AG20443 (cell line): Measurements from ENCODE around the gene RTN4IP1.

ENCODE experiments used
- DNase-seq: peaks from one replicate; pipeline ENCODE4 v3.0.0; 2012; ENCODE audit warnings: low spot score, mixed read lengths

Gene RTN4IP1

DNA sequence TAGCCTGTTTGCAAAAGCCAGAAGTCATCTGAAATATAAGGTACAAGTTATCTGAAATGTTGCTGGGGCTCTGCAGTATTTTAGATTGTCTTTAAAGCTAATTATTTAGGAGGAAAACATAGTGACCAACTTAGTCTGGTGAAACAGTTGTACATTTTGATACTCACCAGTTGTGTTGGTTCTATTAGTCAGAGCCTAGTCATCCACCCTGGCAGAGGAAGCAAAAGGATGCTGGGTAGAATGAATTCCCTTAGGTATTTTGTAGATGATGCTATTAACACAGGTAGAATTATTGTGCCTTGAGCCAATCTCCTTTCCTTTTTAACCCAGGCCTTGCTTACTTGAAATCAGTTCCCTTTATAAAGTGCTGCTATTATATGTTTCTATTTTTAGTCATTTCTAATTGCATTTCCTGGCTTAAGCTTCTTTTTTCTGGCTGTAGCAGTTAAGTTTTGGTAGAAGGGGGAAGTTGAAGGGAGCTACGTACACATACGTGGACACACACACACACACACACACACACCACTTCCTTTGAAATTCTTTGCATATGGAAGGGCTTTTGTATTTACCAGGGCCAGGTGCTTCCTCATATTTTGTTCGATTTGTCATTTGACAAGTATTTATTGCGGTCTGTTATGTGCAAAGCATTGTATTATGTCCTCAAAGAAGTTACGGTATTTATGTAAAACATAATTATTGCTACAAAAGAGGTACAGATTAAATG, 82.4 kb downstream of the RTN4IP1 start:
- DNase-seq: peak; percentile 67

DNA sequence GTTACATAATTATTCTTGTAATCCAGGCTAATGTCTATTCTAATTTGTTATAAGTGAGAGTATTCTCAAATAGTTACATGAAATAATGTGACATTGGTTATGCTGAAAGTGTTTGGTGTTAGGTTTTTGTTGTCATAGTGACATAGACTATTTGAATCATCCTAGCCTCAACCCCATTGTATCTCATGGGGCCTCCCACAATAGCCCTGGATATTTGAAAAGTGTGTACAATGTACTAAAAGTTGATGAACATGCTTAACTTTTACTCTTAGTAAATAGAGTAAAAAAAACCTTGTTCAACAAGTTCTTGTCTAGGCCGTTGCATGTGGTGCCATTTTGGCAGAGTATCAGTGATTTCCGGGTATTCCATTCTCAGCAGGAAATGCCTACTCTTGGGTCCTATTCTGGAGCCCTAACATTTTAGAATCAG, 83.0 kb downstream of the RTN4IP1 start:
- peak; percentile 52 for DNase-seq

DNA sequence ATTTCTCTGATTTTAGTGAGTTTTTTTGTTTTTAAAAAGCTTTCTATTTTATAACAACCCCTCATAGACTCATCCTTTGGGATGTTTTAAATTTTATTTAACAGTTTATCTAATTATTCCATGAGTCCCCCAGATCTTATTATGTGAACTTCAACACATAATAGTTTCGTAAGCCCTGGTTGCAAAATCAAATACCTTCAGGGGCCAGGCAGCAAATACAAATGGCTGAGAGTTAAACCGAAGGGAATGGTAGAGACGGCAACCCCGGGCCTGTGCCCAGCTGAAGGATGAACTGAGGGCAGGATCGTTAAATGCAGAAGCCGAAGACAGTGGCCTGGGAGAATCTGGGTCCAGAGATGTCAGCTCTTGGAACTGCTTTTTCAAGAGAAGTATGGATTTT, 88.4 kb downstream of the RTN4IP1 start:
- DNase-seq: no peak

DNA sequence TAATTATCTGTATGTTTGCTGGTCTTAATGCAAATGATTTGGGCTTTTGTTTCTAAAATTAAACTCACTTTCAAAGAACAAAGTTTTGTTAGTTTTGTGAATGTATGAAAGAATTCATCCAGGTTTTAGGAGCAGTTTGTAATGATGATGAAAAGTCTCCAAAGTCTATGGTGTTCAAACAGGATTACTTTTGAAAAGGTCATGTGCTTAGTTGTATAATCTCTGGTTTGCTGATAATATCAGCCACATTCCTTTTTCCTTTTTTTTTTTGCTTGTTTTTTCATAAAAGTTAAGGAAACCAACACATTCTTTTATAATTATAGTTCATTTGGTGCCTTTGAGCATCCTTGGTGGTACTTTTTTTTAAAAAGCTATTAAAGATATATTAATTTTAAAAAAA, 88.9 kb downstream of the RTN4IP1 start:
- DNase-seq: no peak

DNA sequence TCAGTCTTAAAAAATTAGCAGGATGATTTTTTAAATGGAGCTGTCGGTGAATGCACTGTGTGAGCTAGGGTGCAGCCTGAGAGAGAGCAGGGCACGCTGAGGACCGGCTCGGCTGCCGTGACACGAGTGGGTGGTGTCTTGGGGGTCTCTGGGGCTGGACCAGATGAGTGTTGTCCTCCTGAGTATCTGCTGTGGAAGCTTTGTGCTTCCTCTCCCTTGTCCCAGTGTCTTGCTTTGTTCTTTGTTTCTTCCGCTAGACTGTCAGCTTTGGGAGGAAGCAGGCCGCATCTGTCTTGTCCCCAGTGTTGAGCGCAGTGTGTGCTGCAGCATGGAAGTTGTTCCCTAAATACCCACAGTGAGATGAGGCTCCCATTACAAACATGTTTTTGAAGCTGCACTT, 89.4 kb downstream of the RTN4IP1 start:
- no peak for DNase-seq

DNA sequence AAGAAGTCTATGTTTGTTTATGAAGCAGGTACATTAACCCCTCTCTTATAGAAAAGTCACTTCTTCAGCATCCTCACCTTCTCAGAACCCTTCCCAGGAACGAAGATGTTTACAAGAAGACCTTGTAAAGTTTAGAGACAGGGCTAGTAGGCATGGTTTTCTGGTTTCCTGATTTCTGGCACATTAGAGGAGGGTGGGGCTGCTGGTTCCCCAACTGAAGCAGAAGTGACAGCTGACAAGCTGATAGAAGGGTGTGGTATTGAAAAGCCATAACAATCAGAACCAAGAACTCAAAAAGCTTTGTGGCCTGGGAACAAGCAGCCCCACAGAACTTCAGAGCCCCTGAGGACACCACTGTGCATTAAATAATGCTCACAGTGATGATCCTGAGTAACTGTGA, 91.2 kb downstream of the RTN4IP1 start:
- no peak for DNase-seq

DNA sequence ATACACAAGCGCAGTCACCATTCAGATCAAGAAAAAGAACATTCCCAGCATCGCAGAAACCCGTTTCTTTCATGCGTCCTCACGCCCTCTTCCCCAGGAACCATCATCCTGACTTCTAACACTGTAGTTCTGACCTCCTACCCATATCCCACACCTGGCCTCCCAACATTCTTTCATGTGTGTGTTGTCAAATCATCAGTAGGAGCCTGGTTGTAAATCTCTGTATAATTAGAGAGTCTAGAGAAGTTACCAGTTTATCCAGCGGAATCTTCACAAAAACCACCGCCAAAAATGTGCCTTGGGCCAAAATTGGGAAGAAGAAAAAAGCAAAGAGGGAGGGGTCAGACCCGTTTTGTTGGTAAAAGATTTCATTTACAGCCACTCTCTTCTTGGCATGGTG, 91.6 kb downstream of the RTN4IP1 start:
- no peak for DNase-seq

DNA sequence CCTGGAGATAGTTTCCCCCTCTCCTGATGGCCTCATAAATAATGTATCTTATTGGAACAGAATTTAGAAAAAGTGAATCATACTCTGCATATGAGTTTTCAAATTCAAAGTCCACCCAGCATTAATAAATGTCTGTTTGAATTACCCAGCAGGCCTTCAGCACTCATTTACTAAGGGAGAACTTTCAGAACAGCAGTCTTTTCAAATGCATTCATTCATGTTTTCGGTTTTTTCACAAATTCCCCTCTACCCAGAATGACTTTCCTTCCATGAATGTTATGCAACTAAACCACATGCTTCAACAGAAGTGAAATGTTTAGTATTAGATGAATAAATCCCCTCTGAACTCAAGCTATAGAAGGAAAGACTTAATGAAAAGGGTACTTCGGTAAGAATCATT, 92.4 kb downstream of the RTN4IP1 start:
- no peak for DNase-seq

DNA sequence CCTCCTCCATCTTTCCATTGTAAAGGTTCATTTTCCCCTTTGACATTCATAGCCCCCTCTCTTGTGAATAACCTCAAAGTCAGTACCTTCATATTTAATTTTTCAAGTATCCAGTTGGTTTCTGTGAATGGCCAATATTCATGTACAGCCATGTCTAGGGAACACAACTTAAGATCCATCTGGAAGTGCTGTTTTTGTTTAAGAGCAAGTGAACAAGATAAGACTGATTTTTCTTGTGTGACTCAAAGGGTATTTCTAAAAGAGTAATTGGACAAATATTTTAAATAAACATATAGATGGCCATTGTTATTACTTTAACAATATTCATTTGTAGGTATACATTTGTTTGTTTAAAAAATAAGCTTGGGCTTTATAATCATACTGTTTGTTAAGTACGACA, 92.9 kb downstream of the RTN4IP1 start:
- no peak for DNase-seq

DNA sequence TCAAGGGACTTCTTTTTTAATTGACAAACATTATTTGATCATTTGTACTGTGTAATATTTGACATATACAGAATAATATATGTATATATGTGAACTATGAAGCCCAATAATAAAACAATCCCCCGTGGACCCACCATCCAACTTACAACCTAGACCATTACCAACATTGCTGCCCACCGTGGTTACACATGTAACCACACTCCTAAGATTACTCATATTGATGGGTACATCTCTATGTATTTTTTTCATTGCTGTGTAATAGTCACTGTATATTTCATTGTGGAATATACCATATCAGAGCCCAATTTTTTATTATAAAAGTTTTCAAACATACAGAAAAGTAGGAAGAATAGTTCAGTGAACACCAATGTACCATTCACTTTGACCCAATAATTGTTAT, 94.3 kb downstream of the RTN4IP1 start:
- DNase-seq: no peak

DNA sequence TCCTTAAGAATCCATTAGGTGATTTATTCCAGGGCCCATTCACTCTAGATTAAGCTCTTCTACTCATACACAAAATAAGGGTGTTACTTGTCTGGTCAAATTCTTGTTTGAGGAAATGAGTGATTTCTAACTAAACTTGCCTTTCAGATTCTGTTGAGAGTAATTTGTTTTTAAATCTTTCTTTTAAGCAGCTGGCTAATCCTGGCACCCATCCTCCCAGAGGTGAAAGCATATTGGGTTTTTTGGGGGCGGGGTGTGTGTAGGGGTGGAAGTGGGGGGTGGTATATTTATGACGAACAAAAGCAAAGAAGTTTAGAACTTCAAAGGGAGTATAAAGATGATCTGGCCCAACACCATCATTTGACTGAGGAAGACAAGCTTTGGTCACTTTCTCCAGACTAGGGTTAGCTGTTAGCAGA, 94.7 kb downstream of the RTN4IP1 start:
- DNase-seq: no peak

DNA sequence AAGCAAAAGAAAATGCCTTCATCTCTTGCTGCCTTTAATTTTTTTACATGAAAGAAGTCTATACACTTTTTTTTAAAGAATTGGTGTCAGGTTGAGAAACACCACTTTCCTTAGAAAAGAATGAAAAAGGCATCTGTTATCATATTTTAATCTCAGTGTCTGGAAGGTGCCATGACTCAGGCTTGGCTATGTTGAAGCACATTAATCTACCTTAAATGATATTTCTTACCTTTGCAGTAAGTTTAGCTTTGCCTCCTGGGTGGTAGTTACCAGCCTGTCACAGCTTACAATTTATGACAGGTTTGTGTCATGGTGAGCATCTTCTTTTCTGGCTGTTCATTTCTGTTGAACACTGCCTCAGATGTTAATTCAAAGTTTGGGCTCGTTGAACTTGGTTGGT, 95.3 kb downstream of the RTN4IP1 start:
- no peak for DNase-seq

DNA sequence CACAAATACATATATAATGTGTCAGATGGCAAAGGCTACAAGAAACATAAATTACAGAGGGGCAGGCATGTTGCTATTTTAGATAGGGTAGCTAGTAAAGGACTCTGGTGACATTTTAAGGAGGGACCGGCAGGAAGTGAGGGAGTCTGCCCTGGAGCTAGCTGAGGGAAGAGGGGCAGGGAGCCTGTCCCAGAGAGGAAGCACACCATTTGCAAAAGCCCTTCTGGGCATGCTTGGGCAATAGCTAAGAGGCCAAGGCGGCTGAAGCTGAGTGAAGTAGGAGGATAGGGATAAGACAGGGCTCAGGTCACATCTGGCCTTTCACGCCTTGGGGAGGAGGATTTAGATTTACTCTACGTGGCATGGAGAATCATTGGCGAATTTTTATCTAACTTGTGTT, 96.2 kb downstream of the RTN4IP1 start:
- no peak for DNase-seq

DNA sequence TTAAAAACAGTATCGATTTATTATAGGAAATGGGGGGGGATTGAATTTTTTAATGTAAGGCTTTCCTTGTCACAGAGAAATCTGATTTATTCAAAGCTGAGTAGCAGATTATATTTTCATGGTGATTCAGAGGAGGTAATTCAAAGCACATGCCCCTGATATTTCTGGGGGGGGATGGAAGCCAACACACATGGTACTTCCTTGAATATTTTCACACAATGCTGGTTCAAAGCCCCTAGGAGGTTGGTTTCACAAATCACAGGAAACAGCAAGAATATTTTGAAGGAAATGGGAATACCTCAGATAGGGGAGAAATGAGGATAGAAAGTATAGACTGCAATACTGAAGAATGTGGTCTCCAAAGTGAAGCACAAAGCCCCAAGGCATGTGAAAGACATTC, 98.8 kb downstream of the RTN4IP1 start:
- peak; percentile 30 for DNase-seq

DNA sequence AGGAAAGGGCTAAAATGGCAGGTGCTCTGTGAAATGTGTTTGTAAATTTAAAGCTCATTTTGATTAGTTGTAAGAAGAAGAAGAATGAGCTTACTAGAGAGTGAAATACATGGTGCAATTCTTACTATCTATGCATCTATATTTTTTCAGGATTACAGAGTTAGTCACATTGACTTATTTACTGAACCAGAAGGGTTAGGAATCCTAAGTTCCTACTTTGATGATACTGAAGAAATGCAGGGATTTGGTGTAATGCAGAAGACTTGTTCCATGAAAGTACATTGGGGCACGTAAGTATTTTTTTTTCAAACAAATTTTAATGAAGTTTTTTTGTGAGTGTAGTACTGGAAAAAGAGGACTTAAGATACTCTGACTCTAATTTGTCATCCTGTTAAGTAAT, 99.3 kb downstream of the RTN4IP1 start:
- DNase-seq: no peak

DNA sequence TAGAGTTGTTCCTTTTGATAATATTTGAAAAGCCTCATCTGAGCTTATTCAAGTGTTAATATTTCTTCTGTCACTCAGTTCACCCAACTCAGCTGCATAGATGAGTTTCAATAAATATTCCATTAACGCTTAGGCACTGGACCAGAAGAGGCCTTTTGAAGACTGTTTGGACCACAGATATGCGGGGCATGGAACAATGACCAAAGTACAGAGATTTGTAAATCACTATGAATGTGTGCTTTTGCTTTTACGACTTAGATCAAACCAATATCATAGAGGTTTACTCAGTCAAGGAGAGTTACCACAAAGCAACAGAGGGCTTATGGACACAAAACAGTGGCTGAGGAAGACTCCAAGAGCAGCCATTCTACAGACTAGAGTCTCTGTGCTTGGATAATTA, 99.9 kb downstream of the RTN4IP1 start:
- no peak for DNase-seq

DNA sequence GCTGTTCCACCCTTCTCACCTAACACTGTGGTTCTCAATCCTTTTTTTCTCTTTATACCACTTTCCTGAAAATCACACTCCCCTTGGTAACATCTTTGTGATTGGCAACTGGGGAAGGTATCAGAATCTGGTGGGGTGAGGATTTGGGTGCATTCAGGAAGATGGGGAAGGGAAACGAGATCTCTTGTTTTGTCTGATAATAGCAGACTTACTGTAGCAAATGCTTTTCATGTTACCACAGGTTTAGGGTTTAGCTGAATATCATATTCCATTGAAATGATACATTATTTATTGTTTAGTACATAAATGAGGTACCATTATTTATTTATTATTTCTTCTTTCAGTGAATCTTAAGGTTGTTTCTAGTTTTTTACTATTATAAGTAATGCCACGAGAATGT, 100.8 kb downstream of the RTN4IP1 start:
- no peak for DNase-seq

DNA sequence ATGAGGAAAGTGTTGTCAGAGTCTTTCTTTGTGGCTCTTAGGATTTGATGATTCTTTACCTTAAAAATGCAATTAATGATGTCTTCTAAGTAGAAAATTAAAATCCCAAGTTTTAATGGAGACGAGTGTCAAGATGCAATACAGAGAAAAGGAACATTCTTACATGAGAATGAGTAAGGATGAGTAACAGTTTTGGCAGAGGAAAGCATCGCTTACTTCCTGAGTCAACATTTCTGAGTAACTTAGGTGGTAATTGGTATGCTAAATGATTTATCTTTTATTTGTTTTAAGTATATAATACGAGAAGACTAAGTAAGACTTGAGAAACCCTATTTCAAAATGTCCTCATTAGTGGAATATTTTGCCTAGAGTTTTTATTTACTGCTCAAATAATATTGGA, 101.3 kb downstream of the RTN4IP1 start:
- peak; percentile 77 for DNase-seq

DNA sequence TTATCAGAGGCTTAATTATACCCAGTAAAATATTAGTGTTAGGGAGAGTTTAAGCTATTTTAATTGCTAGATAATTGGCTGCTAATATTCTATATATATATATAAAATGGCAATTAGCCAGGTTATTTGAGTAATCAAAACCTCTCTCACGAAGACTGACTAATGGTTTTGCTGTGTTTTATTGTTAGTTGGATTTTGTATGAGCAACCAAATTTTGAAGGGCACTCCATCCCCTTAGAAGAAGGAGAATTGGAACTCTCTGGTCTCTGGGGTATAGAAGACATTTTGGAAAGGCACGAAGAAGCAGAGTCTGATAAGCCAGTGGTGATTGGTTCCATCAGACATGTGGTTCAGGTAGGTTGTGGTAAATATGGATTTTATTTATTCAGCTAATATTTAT, 102.2 kb downstream of the RTN4IP1 start:
- no peak for DNase-seq

DNA sequence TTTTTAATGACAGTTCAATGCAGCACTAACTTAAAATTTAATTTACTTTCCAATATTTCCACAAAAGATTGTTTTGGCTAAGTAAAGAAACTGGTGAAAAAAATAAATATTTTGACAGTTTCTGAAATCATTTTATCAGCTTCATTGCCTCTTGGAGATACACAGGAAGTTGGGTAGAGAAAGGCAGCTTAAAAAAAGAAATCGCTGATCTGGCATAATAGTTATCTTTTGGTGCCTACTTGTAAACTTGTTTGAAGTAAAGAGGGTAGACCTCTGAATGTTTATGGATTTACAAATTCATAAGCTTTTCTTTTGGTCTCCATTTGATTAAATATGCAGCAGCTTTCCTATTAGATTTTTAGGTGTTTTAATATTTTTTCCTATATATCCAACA, 103.4 kb downstream of the RTN4IP1 start:
- no peak for DNase-seq

DNA sequence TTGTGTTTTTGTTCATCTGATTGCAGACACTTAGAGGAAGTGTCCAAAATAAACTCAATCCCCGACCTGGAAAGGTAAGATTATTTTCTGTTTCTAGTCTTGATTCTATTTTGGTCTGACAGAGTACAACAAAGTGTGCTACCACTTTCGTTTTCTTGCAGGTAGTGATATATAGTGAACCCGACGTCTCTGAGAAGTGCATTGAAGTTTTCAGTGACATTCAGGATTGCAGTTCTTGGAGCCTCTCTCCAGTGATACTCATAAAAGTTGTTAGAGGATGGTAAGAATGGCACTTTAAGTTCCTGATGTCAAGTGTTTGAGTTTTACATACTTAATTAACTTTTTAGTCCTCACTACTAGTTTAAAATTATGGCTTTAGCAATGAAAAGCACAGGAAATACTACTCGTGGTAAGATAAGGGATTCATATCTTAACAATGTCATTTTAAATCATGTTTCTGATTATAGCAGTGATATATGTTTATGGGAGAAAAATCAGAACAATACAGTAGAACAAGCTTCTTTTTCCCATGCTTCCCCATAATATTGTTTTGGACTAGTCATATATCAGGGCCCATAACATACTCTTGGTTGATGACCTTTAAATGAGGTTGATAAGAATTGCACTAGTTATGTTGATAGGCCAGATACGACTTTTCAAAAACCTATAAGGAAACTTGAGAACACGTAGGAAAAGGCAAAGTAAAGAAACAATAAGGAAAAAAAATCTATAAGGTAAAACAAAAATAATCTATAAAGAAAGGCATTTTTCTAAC, 104.0 kb downstream of the RTN4IP1 start:
- no peak for DNase-seq

DNA sequence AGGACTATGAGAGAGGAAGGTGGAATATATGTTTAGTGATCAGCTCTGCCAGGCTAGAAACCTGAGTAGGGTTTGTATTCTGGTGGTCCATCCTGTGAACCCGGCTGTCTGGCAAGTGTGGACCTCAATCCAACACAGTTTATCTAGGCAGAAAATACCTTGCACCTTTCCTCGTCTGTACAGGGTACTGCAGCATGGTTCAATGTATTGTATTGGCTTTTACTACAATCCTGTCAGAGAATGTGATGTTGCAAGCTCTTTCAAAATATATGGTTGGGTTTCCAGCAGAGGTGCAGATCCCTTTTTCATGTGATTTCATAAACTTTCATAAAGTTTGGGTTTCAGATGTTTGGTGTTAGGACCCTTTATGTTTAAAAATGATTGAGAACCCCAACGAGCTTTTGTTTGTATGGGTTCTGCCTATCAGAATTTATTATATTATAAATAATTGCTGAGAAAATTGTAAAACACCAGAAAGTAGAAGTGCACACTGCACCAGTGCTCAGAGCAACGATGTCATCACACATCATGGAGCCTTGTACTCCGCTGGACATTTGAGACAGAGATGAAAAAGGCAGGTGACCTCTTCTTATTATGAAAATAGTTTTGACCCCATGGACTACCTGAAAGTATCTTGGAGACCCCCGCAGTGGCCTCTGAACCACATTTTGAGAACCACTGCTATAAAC, 106.6 kb downstream of the RTN4IP1 start:
- DNase-seq: no peak
